ENCODE measurements around the gene ROBO4. TPM values are rescaled to one million over a fixed set of nuclear protein-coding genes. Genes with fewer than 3 reads are reported as not detected.

The ROBO4 gene
- total RNA-seq, 4 donors from 2014 or later = 4.8 to 31.8 (median 6.4) TPM

GRCh38 chr11:124872280-124872679, 25.4 kb downstream of the ROBO4 start:
- DNase-seq = no peak
- 76 to 80% methylated on average over 2 to 8 of the region's 8 CpGs for WGBS, 2 donors (ENCODE audit: low coverage in 1 of 2)
- intact Hi-C loops (cut with DNase I; ENCODE audit: low total_unique reads) (no loop called here), in situ Hi-C loops (cut with MboI; ENCODE audit: low pct_ligation_motif_present in 1 of 4, low pct_unique_long_range_greater_than_20kb in 1 of 4, low sequenced_read_pairs in 3 of 4) (loop anchor here in 1 of 4 donors (25.0 kb wide), 1 partner anchor 460 kb away; the partner anchor contains the start of gene OR8B4)
- no peak overlapping the region for H3K27ac ChIP-seq
- no peaks in the 10 kb centered on the region for H3K36me3 ChIP-seq
- peaks cover 69% of the 10 kb centered on the region for H3K27me3 ChIP-seq
- TF ChIP-seq POLR2AphosphoS5 (IDR thresholded peaks at IDR 0.05) (no peak), POLR2A (IDR thresholded peaks at IDR 0.05) (no peak), EP300 (IDR thresholded peaks at IDR 0.05; ENCODE audit: low read depth) (no peak)
- TF ChIP-seq, protein P1, sequence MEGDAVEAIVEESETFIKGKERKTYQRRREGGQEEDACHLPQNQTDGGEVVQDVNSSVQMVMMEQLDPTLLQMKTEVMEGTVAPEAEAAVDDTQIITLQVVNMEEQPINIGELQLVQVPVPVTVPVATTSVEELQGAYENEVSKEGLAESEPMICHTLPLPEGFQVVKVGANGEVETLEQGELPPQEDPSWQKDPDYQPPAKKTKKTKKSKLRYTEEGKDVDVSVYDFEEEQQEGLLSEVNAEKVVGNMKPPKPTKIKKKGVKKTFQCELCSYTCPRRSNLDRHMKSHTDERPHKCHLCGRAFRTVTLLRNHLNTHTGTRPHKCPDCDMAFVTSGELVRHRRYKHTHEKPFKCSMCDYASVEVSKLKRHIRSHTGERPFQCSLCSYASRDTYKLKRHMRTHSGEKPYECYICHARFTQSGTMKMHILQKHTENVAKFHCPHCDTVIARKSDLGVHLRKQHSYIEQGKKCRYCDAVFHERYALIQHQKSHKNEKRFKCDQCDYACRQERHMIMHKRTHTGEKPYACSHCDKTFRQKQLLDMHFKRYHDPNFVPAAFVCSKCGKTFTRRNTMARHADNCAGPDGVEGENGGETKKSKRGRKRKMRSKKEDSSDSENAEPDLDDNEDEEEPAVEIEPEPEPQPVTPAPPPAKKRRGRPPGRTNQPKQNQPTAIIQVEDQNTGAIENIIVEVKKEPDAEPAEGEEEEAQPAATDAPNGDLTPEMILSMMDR (IDR thresholded peaks at IDR 0.05) = no peak
- H3K9me3 ChIP-seq = no peaks in the 10 kb centered on the region
- H3K4me1 ChIP-seq = peaks cover 0 to 29% (median 8%) of the 10 kb centered on the region in 4 donors
- no peak overlapping the region for H3K4me3 ChIP-seq

DNA sequence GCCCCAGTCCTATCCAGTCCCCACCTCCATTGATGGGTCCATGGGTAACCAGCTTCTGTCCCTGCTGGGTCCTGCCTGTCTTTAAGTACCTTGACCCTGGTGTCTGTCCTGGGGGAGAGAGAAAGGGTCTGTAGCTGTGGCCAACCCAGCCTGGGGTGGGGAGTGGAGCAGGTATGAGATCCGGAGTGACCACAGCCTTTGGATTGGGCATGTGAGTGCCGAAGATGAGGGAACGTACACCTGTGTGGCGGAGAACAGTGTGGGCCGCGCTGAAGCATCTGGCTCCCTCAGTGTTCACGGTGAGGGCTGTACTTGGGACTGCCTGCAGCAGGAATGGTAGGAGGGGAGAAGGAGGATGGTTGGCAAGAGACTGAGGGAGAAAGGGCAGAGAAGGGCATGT, 27.2 kb downstream of the ROBO4 start:
- Histone ChIP-seq H3K36me3 (no peaks in the 10 kb centered on the region), H3K27me3 (peaks cover 87% of the 10 kb centered on the region), H3K9me3 (no peaks in the 10 kb centered on the region), H3K27ac (no peak overlapping the region), H3K4me1 (peaks cover 2 to 31% (median 8%) of the 10 kb centered on the region in 4 donors), H3K4me3 (no peak overlapping the region)
- intact Hi-C loops (cut with DNase I; ENCODE audit: low total_unique reads) (no loop called here), in situ Hi-C loops (cut with MboI; ENCODE audit: low pct_ligation_motif_present in 1 of 4, low pct_unique_long_range_greater_than_20kb in 1 of 4, low sequenced_read_pairs in 3 of 4) (loop anchor here in 1 of 4 donors (25.0 kb wide), 1 partner anchor 458 kb away; the partner anchor contains the start of gene OR8B4)
- no peak for DNase-seq
- no peak for TF ChIP-seq EP300 (IDR thresholded peaks at IDR 0.05; ENCODE audit: low read depth)
- TF ChIP-seq, protein P1 (IDR thresholded peaks at IDR 0.05) = no peak
- no peak for TF ChIP-seq POLR2AphosphoS5 (IDR thresholded peaks at IDR 0.05)
- no peak for TF ChIP-seq POLR2A (IDR thresholded peaks at IDR 0.05)
- 80% methylated on average over 7 of the region's 7 CpGs; no CpG with 5 or more reads in 1 of the 2 donors for WGBS, 2 donors (ENCODE audit: low coverage in 1 of 2)

DNA sequence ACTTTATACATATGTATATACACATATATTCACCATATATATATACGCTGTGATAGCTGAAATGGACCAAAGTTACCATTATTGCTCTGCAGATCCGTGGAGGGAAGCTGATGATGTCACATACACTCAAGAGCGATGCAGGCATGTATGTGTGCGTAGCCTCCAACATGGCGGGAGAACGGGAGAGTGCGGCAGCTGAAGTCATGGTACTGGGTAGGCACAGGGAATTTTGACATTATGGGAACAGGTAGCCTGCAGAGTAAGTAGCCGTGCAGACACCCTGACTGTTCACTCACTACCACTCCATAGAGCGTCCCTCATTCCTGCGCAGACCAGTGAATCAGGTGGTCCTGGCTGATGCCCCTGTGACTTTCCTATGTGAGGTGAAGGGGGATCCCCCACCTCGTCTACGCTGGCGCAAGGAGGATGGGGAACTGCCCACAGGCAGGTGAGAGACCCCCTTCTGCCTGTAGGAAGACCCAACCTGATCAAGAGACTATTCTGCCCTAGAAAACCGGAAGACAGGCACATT, 27.7 kb downstream of the ROBO4 start:
- H3K4me3 ChIP-seq = no peak overlapping the region
- WGBS, 2 donors (ENCODE audit: low coverage in 1 of 2) = 50 to 78% methylated on average over 7 to 14 of the region's 14 CpGs
- intact Hi-C loops (cut with DNase I; ENCODE audit: low total_unique reads) = loop anchor here (10.0 kb wide), 1 partner anchor 205 kb away; no protein-coding TSS in a partner anchor
- H3K36me3 ChIP-seq = no peaks in the 10 kb centered on the region
- H3K27me3 ChIP-seq = peaks cover 92% of the 10 kb centered on the region
- no peak overlapping the region for H3K27ac ChIP-seq
- in situ Hi-C loops (cut with MboI; ENCODE audit: low pct_ligation_motif_present in 1 of 4, low pct_unique_long_range_greater_than_20kb in 1 of 4, low sequenced_read_pairs in 3 of 4) = loop anchor here in 1 of 4 donors (25.0 kb wide), 1 partner anchor 458 kb away; the partner anchor contains the start of gene OR8B4
- TF ChIP-seq POLR2AphosphoS5 (IDR thresholded peaks at IDR 0.05) (no peak), EP300 (IDR thresholded peaks at IDR 0.05; ENCODE audit: low read depth) (no peak), POLR2A (IDR thresholded peaks at IDR 0.05) (no peak)
- TF ChIP-seq, protein P1 (IDR thresholded peaks at IDR 0.05) = no peak
- H3K9me3 ChIP-seq = no peaks in the 10 kb centered on the region
- H3K4me1 ChIP-seq = peaks cover 7 to 36% (median 13%) of the 10 kb centered on the region in 4 donors
- no peak for DNase-seq

GRCh38 chr11:124869331-124869730, 28.3 kb downstream of the ROBO4 start:
- TF ChIP-seq, protein P1 (IDR thresholded peaks at IDR 0.05) = no peak
- TF ChIP-seq EP300 (IDR thresholded peaks at IDR 0.05; ENCODE audit: low read depth) (no peak), POLR2AphosphoS5 (IDR thresholded peaks at IDR 0.05) (no peak), POLR2A (IDR thresholded peaks at IDR 0.05) (no peak)
- H3K36me3 ChIP-seq = no peaks in the 10 kb centered on the region
- peaks cover 8 to 38% (median 14%) of the 10 kb centered on the region in 4 donors for H3K4me1 ChIP-seq
- H3K27ac ChIP-seq = no peak overlapping the region
- in situ Hi-C loops (cut with MboI; ENCODE audit: low pct_ligation_motif_present in 1 of 4, low pct_unique_long_range_greater_than_20kb in 1 of 4, low sequenced_read_pairs in 3 of 4) = loop anchor here in 1 of 4 donors (25.0 kb wide), 1 partner anchor 457 kb away; the partner anchor contains the start of gene OR8B4
- peaks cover 98% of the 10 kb centered on the region for H3K27me3 ChIP-seq
- H3K9me3 ChIP-seq = no peaks in the 10 kb centered on the region
- intact Hi-C loops (cut with DNase I; ENCODE audit: low total_unique reads) = loop anchor here (10.0 kb wide), 1 partner anchor 205 kb away; no protein-coding TSS in a partner anchor
- DNase-seq = no peak
- 7 to 28% methylated on average over 5 to 16 of the region's 16 CpGs for WGBS, 2 donors (ENCODE audit: low coverage in 1 of 2)
- no peak overlapping the region for H3K4me3 ChIP-seq
